EH (cell line): ENCODE results near the gene PTPRN2.
"Not testable (repeated sequence)": the region's sequence is repeated elsewhere in the genome, so short reads cannot be mapped to it uniquely, and the experiment has no call there.

Source experiments
- DNase-seq: peaks from one replicate; pipeline ENCODE4 v3.0.0-alpha.2; 2015; ENCODE audit warnings: low read depth

PTPRN2 gene

DNA sequence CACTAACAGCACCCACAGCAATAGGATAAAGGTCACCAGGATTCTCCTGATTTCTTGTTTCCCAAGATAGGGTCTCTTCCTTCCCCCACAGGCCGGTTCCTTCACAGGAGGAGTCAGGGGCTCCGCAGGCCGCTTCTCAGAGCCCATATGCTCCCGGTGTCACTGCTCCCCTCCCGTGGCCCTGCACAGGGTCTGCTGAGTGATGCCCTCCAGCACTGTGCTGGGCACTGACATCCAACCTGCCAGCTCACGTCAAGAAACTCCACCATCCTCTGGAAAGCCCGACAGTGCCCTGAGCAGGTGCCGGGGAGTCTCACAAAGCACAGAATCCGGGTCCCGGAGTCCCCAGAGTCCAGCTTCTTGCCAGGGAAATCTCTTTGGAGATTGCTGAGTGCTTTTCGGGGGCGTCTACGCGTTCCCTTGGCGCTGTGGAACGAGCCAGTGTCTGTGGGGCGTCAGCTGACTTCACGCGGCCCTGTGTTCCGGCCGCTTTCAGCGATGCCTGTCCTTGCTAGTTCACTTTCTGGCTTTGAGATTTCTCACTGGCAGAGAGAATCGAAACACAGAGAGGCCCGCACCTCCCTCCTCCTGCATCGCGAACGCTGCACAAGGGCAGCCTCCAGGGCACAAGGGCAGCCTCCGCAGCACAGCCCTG, 683.3 kb downstream of the PTPRN2 start:
- no peak for DNase-seq

GRCh38 chr7:157903710-157904109, 683.9 kb downstream of the PTPRN2 start:
- no peak for DNase-seq

DNA sequence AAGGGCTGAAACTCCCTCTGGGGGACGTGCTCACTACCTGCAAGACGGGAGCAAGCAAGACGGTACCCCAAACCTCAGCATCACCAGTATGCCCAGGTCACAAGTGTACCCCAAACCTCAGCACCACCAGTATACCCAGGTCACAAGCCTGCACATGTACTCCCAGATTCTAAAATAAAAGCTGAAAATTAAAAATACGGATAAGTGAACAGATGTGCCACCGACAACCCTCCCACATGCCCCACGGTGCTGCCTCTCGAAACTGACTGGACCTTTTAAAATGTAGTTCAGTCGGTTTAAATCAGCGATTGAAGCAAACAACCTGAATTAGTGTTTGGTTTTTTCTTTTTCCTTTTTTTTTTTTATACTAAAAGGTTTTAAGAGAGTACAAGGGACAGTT, 684.3 kb downstream of the PTPRN2 start:
- DNase-seq = no peak

- DNase-seq = not testable (repeated sequence)
Observed at GRCh38 chr7:157901816-157902610, 685.6 kb downstream of the PTPRN2 start.

DNA sequence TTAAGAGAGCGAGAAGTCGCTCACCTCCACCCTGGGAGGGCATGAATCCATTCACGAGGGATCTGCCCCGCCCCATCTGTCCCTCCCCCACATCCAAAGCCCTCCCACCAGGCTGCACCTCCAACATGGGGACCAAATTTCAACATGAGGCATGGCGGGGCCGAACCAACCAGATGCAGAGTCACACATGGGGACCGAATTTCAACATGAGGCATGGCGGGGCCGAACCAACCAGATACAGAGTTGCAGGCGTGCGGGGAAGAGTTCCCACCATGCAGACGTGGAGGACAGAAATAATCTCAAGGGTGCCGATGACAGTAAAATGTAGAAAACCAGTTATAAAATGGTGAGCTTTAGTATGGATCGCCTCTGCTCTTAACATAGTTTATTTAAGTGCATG, 686.5 kb downstream of the PTPRN2 start:
- no peak for DNase-seq

- DNase-seq = no peak
Observed at GRCh38 chr7:157900556-157900955, 687.1 kb downstream of the PTPRN2 start.

GRCh38 chr7:157900011-157900410, 687.6 kb downstream of the PTPRN2 start:
- DNase-seq = no peak

DNA sequence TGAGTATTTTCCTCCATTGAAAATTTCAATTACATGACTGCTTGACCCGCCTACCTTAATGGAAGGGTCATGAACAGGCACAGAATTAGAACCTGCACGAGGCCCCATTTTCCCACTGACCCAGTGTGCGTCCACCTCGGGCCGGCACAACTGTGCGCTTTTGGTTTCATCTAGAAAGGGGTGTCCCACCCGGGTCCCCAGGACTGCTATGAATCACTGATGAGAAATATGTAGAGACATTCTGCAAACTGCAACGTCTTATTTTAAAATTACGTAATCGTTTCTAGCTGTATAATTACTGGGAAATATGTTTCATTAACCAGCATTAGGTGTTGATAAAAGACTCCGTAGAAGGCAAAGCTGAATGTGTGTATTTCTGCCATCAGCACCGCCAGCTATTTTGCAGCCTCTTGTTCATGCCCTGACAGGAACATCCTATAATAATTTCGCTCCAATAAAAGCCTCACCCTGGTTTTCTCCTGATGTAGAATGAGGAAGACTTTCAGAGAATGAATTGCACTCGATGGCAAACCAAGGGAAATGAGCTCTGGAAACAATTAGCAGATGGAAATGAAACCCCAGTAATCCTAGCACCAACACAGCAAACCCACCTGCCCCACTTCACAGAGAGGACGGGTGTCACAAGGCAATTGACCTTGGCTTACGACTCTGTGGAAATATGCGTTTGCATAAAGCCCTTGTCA, 688.7 kb downstream of the PTPRN2 start:
- no peak for DNase-seq

DNA sequence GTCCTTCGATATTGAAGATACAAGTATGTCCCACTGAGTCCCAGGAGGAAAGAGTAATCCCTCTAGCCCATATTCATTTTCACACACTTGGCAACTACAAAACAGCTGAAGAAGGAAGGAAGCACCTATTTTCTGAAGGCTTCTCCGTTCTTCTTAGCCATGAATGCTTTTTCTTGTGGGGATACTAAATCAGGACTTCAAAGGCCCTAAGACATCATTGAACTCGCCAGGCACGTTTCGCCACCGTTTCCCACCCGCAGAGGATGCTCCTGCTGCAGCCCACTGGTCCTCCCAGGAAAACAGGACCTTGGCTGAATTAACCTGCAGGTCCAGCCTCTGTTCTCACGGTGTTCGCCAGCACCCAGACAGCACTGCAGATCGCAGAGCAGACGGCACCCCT, 689.4 kb downstream of the PTPRN2 start:
- DNase-seq = no peak

DNA sequence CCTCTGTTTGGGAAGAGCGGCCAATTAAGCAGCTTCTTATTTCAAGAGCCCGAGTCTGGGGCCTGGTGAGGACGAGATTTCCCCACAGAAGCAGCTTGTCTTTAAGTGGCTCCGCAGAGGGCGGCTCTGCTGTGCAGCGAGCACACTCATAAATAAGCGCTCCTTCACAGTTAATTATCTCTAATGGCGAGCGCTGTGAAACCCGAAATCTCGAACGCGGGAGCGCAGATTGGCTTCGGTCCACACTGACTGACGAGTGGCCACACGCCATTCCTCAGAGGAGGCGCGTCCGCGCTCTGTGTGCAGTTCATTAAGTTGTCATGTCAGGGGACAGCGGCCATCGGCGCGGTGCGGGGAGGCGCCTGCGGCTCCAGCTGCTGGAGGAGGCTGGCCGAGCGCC, 689.9 kb downstream of the PTPRN2 start:
- no peak for DNase-seq

DNA sequence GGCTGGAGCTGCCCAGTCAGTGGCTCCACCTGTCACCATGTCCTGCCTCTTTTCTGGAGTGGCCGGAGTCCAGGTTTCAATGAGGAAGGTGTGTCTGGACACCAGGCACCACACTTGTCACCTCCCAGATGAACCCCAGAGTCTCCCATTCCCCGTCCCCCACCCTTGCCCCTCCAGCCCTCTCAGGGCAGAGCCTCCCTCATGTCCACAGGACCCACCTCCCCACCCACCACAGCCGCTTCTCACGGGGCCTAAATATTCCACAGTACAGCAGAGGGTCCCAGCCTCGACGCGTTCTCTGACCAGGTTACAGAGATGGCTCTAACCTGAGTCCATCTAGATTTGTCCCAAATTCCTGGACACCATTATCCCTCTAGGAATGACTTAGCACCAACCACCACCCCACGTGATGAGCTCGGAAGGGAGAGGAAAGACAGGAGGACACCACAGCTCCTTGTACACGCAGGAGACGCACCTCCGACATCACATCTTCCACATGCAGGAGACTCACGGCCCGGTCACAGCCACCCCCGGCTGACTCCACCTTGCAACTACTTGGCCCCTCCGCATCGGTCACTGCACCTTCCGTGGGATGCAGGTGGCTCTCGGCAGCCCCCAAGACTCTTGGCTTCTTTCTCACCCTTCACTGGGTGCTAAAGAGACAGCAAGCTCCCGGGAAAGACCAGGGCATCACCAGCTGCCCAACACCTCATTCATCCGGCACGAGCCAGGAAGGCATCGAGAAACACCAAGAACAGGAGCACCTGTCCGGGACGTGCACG, 690.7 kb downstream of the PTPRN2 start:
- no peak for DNase-seq

DNA sequence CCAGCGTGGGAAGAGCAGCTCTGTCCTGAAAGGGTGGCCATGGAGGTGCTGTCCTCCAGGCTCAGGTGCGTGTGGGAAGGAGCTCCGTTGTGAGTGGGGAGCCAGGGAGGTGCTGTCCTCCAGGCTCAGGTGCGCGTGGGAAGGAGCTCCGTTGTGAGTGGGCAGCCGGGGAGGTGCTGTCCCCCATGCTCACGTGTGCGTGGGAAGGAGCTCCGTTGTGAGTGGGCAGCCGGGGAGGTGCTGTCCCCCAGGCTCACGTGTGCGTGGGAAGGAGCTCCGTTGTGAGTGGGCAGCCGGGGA, 691.3 kb downstream of the PTPRN2 start:
- DNase-seq = not testable (repeated sequence)

DNA sequence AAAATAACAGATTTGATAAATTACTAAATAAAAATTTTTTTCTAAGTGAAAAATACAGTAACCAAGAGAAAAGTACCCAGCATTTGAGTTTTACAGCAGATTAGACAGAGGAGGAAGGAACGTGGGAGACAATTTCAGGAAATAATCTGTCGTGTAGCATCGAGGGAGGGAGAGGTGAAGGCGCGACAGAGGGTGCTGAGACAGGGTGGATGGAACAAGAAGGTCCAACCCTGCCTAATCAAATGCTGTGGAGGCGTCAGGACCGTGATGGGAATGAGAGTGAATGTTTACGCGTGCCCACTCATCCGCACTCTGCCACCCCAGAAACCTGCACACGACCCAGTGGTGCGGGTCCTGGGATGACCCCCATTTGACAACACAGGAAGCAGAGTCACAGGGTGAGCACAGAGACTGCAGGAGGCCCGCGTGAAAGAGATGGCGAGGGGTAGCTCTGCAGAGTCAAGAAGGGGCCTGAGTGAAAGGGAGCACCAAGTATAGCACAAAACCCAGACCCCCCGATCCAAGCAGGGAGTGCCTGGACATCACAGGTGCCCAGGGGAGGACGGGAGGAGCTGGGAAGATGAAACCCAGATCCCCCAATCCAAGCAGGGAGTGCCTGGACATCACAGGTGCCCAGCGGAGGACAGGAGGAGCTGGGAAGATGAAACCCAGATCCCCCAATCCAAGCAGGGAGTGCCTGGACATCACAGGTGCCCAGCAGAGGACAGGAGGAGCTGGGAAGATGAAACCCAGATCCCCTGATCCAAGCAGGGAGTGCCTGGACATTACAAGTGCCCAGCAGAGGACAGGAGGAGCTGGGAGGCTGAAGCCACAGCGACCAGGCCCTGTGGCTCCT, 691.9 kb downstream of the PTPRN2 start:
- no peak for DNase-seq

- not testable (repeated sequence) for DNase-seq
Observed at GRCh38 chr7:157895098-157895497, 692.5 kb downstream of the PTPRN2 start.

DNA sequence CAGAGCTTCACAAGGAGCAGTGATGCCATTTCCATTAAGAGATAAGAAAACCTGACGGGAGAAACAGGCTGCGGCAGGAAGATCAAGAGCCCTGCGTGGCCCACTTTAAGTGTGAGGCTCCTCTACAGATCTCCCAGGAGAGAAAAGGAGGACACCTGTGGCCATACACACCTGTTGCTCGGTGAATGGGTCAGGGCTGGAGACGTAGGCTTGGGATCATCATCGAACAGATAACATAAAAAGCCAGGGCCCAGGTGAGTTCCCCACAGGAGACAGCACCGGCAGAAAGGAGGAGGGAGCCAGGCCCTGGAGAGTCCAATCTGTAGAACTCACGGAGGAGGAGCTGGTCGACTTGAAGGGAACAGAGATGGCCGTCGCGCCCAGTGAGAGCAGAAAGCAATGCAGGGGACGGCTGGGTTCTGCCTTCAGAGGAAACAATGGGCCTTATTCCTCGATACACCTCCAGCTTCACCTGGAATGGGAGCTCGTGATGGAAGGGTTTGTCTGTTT, 694.0 kb downstream of the PTPRN2 start:
- DNase-seq = no peak

GRCh38 chr7:157892751-157893523, 694.7 kb downstream of the PTPRN2 start:
- DNase-seq = no peak

- DNase-seq = no peak
Observed at GRCh38 chr7:157890921-157891401, 696.7 kb downstream of the PTPRN2 start.

- DNase-seq = no peak
Observed at GRCh38 chr7:157889480-157889879, 698.1 kb downstream of the PTPRN2 start.

GRCh38 chr7:157888579-157888978, 699.0 kb downstream of the PTPRN2 start:
- no peak for DNase-seq

DNA sequence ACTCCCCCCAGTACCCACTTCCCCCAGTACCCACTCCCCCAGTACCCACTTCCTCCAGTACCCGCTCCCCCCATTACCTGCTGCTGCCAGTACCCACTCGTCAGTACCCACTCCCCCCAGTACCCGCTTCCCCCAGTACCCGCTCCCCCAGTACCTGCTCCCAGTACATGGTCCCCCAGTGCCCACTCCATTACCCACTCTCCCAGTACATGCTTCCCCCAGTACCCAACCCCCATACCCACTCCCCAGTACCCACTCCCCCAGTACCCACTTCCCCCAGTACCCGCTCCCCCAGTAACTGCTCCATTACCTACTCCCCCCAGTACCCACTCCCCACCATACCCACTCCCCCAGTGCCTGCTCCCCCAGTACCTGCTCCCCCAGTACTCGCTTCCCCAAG, 700.2 kb downstream of the PTPRN2 start:
- DNase-seq = no peak
